MG63 (cell line): Measurements from ENCODE around the gene SIK1. TPM values are rescaled to one million over a fixed set of nuclear protein-coding genes. Genes with fewer than 3 reads are reported as not detected.

Source experiments
- total RNA-seq: library from RNA; depleted of rRNA; stranded (reverse); fragments of >200 nt; shearing (Covaris generic); gene quantifications from 2 replicates; pipeline ENCODE4 v1.2.3, GENCODE V29; 2014; ENCODE audit warnings: low replicate concordance; rRNA removed

Gene SIK1
- total RNA-seq, 1 experiment from 2014 or later: not detected

Other genes with a start within 250 kb of the SIK1 start
- 2.4 and 6.4 TPM in 2 replicates for gene HSF2BP, start 232.4 kb upstream of the SIK1 start, total RNA-seq
- 17.9 and 23.0 TPM in 2 replicates for gene RRP1B, start 232.4 kb upstream of the SIK1 start, total RNA-seq